ENCODE measurements around the gene CLOCK.

DNA sequence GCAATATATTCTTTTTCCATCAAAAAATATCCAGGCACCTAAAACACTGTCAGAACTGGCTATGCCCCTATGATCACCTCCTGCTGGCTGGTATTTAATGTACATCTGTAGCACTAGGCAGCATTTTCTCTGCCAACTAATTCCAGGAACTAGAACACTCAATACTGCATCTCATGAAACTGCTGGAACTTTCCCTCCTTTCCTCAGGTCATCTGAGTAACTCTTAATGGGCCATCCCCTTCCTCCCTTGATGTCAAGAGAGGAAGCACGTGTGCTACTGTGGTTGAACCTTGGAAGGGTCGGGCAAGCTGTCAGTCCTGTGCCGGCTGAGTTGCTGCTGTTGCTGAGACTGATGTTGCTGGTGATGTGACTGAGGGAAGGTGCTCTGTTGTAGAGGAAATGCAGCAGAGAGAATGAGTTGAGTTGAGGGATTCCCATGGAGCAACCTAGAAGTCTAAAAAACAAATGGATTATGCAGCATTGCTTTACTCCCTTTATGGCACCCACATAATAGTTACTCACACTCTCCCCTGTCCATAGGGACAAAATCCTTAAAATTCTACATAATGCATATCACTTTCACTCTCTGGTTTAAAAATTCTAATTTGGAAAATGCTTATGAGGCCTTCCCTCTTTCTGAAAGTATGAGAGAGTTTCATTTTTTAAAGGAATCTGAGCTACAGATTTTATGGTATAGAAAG lies 111.4 kb downstream of the CLOCK start:
- TF ChIP-seq POLR2A (IDR thresholded peaks at IDR 0.05; ENCODE audit: low read length) (no peak), GATA1 (IDR thresholded peaks at IDR 0.05; ENCODE audit: low read depth, low read length) (no peak)

All from erythroblast (primary cell).